Liver (tissue), 3 donors: ENCODE results near the gene KCNQ5.

Source experiments
- EGR1 ChIP-seq, 2 donors: IDR thresholded peaks; 2 replicates each; pipeline ENCODE4 v1.6.1; 2016 to 2018; ENCODE audit warnings: antibody characterized with exemption in 2 of 2, low read depth in 2 of 2
- GABPA ChIP-seq, 2 donors: IDR thresholded peaks in 1 of 2; conservative IDR thresholded peaks in 1 of 2; 2 replicates each; pipeline ENCODE4 v1.6.1; 2016; ENCODE audit warnings: antibody characterized with exemption in 2 of 2, mild to moderate bottlenecking in 1 of 2, moderate library complexity in 1 of 2
- HNF4A ChIP-seq, 2 donors: conservative IDR thresholded peaks; 2 replicates each; pipeline ENCODE4 v1.6.1; 2016; ENCODE audit warnings: antibody characterized with exemption in 2 of 2, mild to moderate bottlenecking in 2 of 2
- JUND ChIP-seq, 2 donors: IDR thresholded peaks; 2 replicates each; pipeline ENCODE4 v1.6.1; 2016; ENCODE audit warnings: antibody characterized with exemption in 2 of 2
- MAX ChIP-seq: IDR thresholded peaks from 2 replicates; pipeline ENCODE4 v1.6.1; 2016; ENCODE audit warnings: antibody characterized with exemption
- RAD21 ChIP-seq, 2 donors: IDR thresholded peaks; 2 replicates each; pipeline ENCODE4 v1.6.1; 2016; ENCODE audit warnings: antibody characterized with exemption in 2 of 2, mild to moderate bottlenecking in 2 of 2
- REST ChIP-seq: IDR thresholded peaks from 2 replicates; pipeline ENCODE4 v1.6.1; 2016; ENCODE audit warnings: antibody characterized with exemption, mild to moderate bottlenecking
- RXRA ChIP-seq, 2 donors: IDR thresholded peaks; 2 replicates each; pipeline ENCODE4 v1.6.1; 2017 to 2018; ENCODE audit warnings: antibody characterized with exemption in 2 of 2, mild to moderate bottlenecking in 1 of 2
- SP1 ChIP-seq: IDR thresholded peaks from 2 replicates; pipeline ENCODE4 v1.6.1; 2018; ENCODE audit warnings: antibody characterized with exemption, mild to moderate bottlenecking
- TAF1 ChIP-seq: conservative IDR thresholded peaks from 2 replicates; pipeline ENCODE4 v1.6.1; 2016; ENCODE audit warnings: antibody characterized with exemption, mild to moderate bottlenecking
- YY1 ChIP-seq: IDR thresholded peaks from 2 replicates; pipeline ENCODE4 v1.6.1; 2016; ENCODE audit warnings: antibody characterized with exemption, mild to moderate bottlenecking
- TF ChIP-seq, protein P1 (sequence below): fragments of 150-350 bp; IDR thresholded peaks from 2 replicates; pipeline ENCODE4 v1.5.1; 2017; ENCODE audit warnings: improper control_type of control experiment, low read depth, low read length; ENCODE audit not compliant: missing input control
- TF ChIP-seq, protein P2 (sequence below): IDR thresholded peaks from 2 replicates; pipeline ENCODE4 v1.6.1; 2016; ENCODE audit warnings: antibody characterized with exemption
- TF ChIP-seq, protein P3 (sequence below): IDR thresholded peaks from 2 replicates; pipeline ENCODE4 v1.6.1; 2016; ENCODE audit warnings: antibody characterized with exemption
- donor health status: healthy.
- donor health status: healthy.

GRCh38 chr6:72621291-72622093, at the start of gene KCNQ5:
- TF ChIP-seq MAX (no peak), SP1 (no peak), JUND (IDR thresholded peaks at IDR 0.05) (no peak), RXRA (IDR thresholded peaks at IDR 0.05) (no peak), EGR1 (IDR thresholded peaks at IDR 0.05; ENCODE audit: low read depth in 2 of 2) (no peak), TAF1 (no peak), GABPA (IDR thresholded peaks at IDR 0.05 in 1 of 2, conservative IDR thresholded peaks at IDR 0.05 in 1 of 2) (no peak), YY1 (no peak), HNF4A (conservative IDR thresholded peaks at IDR 0.05) (no peak), REST (no peak), RAD21 (IDR thresholded peaks at IDR 0.05) (no peak)
- TF ChIP-seq, protein P1, sequence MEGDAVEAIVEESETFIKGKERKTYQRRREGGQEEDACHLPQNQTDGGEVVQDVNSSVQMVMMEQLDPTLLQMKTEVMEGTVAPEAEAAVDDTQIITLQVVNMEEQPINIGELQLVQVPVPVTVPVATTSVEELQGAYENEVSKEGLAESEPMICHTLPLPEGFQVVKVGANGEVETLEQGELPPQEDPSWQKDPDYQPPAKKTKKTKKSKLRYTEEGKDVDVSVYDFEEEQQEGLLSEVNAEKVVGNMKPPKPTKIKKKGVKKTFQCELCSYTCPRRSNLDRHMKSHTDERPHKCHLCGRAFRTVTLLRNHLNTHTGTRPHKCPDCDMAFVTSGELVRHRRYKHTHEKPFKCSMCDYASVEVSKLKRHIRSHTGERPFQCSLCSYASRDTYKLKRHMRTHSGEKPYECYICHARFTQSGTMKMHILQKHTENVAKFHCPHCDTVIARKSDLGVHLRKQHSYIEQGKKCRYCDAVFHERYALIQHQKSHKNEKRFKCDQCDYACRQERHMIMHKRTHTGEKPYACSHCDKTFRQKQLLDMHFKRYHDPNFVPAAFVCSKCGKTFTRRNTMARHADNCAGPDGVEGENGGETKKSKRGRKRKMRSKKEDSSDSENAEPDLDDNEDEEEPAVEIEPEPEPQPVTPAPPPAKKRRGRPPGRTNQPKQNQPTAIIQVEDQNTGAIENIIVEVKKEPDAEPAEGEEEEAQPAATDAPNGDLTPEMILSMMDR: no peak
- TF ChIP-seq, protein P2, sequence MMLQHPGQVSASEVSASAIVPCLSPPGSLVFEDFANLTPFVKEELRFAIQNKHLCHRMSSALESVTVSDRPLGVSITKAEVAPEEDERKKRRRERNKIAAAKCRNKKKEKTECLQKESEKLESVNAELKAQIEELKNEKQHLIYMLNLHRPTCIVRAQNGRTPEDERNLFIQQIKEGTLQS: no peak
- TF ChIP-seq, protein P3, sequence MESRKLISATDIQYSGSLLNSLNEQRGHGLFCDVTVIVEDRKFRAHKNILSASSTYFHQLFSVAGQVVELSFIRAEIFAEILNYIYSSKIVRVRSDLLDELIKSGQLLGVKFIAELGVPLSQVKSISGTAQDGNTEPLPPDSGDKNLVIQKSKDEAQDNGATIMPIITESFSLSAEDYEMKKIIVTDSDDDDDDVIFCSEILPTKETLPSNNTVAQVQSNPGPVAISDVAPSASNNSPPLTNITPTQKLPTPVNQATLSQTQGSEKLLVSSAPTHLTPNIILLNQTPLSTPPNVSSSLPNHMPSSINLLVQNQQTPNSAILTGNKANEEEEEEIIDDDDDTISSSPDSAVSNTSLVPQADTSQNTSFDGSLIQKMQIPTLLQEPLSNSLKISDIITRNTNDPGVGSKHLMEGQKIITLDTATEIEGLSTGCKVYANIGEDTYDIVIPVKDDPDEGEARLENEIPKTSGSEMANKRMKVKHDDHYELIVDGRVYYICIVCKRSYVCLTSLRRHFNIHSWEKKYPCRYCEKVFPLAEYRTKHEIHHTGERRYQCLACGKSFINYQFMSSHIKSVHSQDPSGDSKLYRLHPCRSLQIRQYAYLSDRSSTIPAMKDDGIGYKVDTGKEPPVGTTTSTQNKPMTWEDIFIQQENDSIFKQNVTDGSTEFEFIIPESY: no peak
